SU-DHL-6 (cell line): Measurements from ENCODE around the gene FERMT2.

Experiments used
- H2AFZ ChIP-seq: fragments of 200-600 bp; sonication (generic); 2 replicates; pipeline ENCODE4 v1.6.1; 2014; ENCODE audit warnings: low read depth, mild to moderate bottlenecking, moderate library complexity, mixed read lengths, antibody characterized with exemption, low read length; ENCODE audit not compliant: severe bottlenecking
- H3F3A ChIP-seq: fragments of 200-600 bp; shearing (Covaris generic); 2 replicates; pipeline ENCODE4 v1.6.0; 2016; ENCODE audit warnings: antibody characterized with exemption, mild to moderate bottlenecking; ENCODE audit not compliant: insufficient read depth
- H3K27ac ChIP-seq: fragments of 200-600 bp; sonication (generic); 2 replicates; pipeline ENCODE4 v1.5.1; 2016; ENCODE audit warnings: low read depth, mild to moderate bottlenecking, low read length, moderate library complexity, mixed read lengths
- H3K27me3 ChIP-seq: fragments of 200-600 bp; sonication (generic), shearing (Covaris generic); 2 replicates; pipeline ENCODE4 v1.6.0; 2014; ENCODE audit warnings: mild to moderate bottlenecking, low read length
- H3K36me3 ChIP-seq: fragments of 200-600 bp; sonication (generic); 2 replicates; pipeline ENCODE4 v1.6.1; 2014; ENCODE audit warnings: mild to moderate bottlenecking, low read length, mixed read lengths
- H3K4me2 ChIP-seq: fragments of 300-600, 200-600 bp; shearing (Covaris generic), sonication (generic); 2 replicates; pipeline ENCODE4 v1.6.0; 2014; ENCODE audit warnings: low read length, low read depth, mild to moderate bottlenecking; ENCODE audit not compliant: poor library complexity, severe bottlenecking
- H3K4me3 ChIP-seq: fragments of 200-600 bp; sonication (generic); 2 replicates; pipeline ENCODE4 v1.5.1; 2014; ENCODE audit warnings: antibody characterized with exemption, low read length, mild to moderate bottlenecking, mixed read lengths; ENCODE audit not compliant: insufficient read depth, poor library complexity, severe bottlenecking
- H3K79me2 ChIP-seq: fragments of 200-600 bp; sonication (generic); 2 replicates; pipeline ENCODE4 v1.6.1; 2014; ENCODE audit warnings: mild to moderate bottlenecking, low read length, moderate library complexity; ENCODE audit not compliant: insufficient read depth
- H3K9ac ChIP-seq: fragments of 200-600 bp; sonication (generic); 2 replicates; pipeline ENCODE4 v1.7.0; 2014; ENCODE audit warnings: mild to moderate bottlenecking, low read length
- H3K9me2 ChIP-seq: fragments of 200-600 bp; sonication (generic); replicated peaks from 2 replicates; pipeline ENCODE4 v1.6.1; 2014; ENCODE audit warnings: low read length; ENCODE audit not compliant: insufficient read depth
- H3K9me3 ChIP-seq: fragments of 200-600 bp; sonication (generic); 2 replicates; pipeline ENCODE4 v1.6.1; 2014; ENCODE audit warnings: low read length, mixed read lengths; ENCODE audit not compliant: insufficient read depth
- H4K20me1 ChIP-seq: fragments of 200-600 bp; sonication (generic); 2 replicates; pipeline ENCODE4 v1.6.1; 2014; ENCODE audit warnings: low read depth, mild to moderate bottlenecking, antibody characterized with exemption, low read length, moderate library complexity, mixed read lengths
- CTCF ChIP-seq: fragments of 200-600 bp; sonication (generic); IDR thresholded peaks from one replicate; pipeline ENCODE4 v1.5.1; 2017; ENCODE audit warnings: antibody characterized with exemption, mild to moderate bottlenecking, low read length, moderate library complexity; ENCODE audit not compliant: insufficient read depth, poor library complexity, severe bottlenecking
- EZH2phosphoT487 ChIP-seq: fragments of 200-600 bp; sonication (generic), shearing (Covaris generic); conservative IDR thresholded peaks from 2 replicates; pipeline ENCODE4 v1.6.1; 2018; ENCODE audit warnings: mild to moderate bottlenecking, antibody characterized with exemption, low read length, moderate library complexity, mixed read lengths

FERMT2 gene

GRCh38 chr14:52852810-52853521 lies 97.9 kb downstream of the FERMT2 start:
- no peak overlapping the region for H3K4me3 ChIP-seq
- TF ChIP-seq CTCF = no peak
- no peak for TF ChIP-seq EZH2phosphoT487
- no peak overlapping the region for H3K4me2 ChIP-seq
- no peaks in the 10 kb centered on the region for H3K27me3 ChIP-seq
- no peak overlapping the region for H3K9ac ChIP-seq
- no peaks in the 10 kb centered on the region for H3K9me3 ChIP-seq
- no peaks in the 10 kb centered on the region for H3K79me2 ChIP-seq
- H4K20me1 ChIP-seq = no peaks in the 10 kb centered on the region
- H3K9me2 ChIP-seq = no peaks in the 10 kb centered on the region
- H3K27ac ChIP-seq = no peak overlapping the region
- no peak overlapping the region for H2AFZ ChIP-seq
- no peaks in the 10 kb centered on the region for H3F3A ChIP-seq
- H3K36me3 ChIP-seq = no peaks in the 10 kb centered on the region

GRCh38 chr14:52850451-52850909 lies 100.4 kb downstream of the FERMT2 start:
- Histone ChIP-seq H3K27me3 (no peaks in the 10 kb centered on the region), H3K36me3 (no peaks in the 10 kb centered on the region), H3F3A (no peaks in the 10 kb centered on the region), H3K9me3 (no peaks in the 10 kb centered on the region), H2AFZ (no peak overlapping the region), H3K27ac (no peak overlapping the region), H4K20me1 (no peaks in the 10 kb centered on the region), H3K4me2 (no peak overlapping the region), H3K9me2 (no peaks in the 10 kb centered on the region), H3K79me2 (no peaks in the 10 kb centered on the region), H3K9ac (no peak overlapping the region), H3K4me3 (no peak overlapping the region)
- TF ChIP-seq EZH2phosphoT487 = no peak
- no peak for TF ChIP-seq CTCF

GRCh38 chr14:52848626-52849025 lies 102.2 kb downstream of the FERMT2 start:
- no peak overlapping the region for H3K27ac ChIP-seq
- H4K20me1 ChIP-seq = no peaks in the 10 kb centered on the region
- H3K9me2 ChIP-seq = no peaks in the 10 kb centered on the region
- H2AFZ ChIP-seq = no peak overlapping the region
- H3K4me3 ChIP-seq = no peak overlapping the region
- H3K36me3 ChIP-seq = no peaks in the 10 kb centered on the region
- H3K4me2 ChIP-seq = no peak overlapping the region
- H3K27me3 ChIP-seq = no peaks in the 10 kb centered on the region
- no peaks in the 10 kb centered on the region for H3K9me3 ChIP-seq
- TF ChIP-seq CTCF (no peak), EZH2phosphoT487 (no peak)
- no peak overlapping the region for H3K9ac ChIP-seq
- H3F3A ChIP-seq = no peaks in the 10 kb centered on the region
- H3K79me2 ChIP-seq = no peaks in the 10 kb centered on the region
